ENCODE measurements around the gene MPST.
A peak's percentile ranks its signal among the peaks of the same experiment; 100 is the strongest.

The MPST gene

GRCh38 chr22:37053310-37054055, 33.9 kb downstream of the MPST start:
- DNase-seq, result peak in 31 of 42 donors; percentile 52 to 91 (median 71)
- intact Hi-C loops (cut with DNase I), result no loop called here

- intact Hi-C loops (cut with DNase I), result no loop called here
- peak in 1 of 42 donors; percentile 3 for DNase-seq
Measured at GRCh38 chr22:37054056-37054395, 34.5 kb downstream of the MPST start.

- peak in 2 of 42 donors; percentile 5 to 38 for DNase-seq
- intact Hi-C loops (cut with DNase I), result no loop called here
Measured at GRCh38 chr22:37054600-37055365, 35.2 kb downstream of the MPST start.

- DNase-seq, result no peak
- intact Hi-C loops (cut with DNase I), result no loop called here
Measured at GRCh38 chr22:37056246-37056645, 36.7 kb downstream of the MPST start.

- intact Hi-C loops (cut with DNase I), result no loop called here
- peak in 16 of 42 donors; percentile 40 to 82 (median 70) for DNase-seq
Measured at GRCh38 chr22:37057226-37057625, 37.7 kb downstream of the MPST start.

- DNase-seq, result no peak
Measured at GRCh38 chr22:37057796-37058510, 38.4 kb downstream of the MPST start.

GRCh38 chr22:37058917-37059701, 39.6 kb downstream of the MPST start:
- DNase-seq, result peak in 1 of 42 donors; percentile 34
- intact Hi-C loops (cut with DNase I), result no loop called here

More at GRCh38 chr22:37057796-37058510, 38.4 kb downstream of the MPST start:
- intact Hi-C loops (cut with DNase I), result no loop called here

- DNase-seq, result peak in 6 of 42 donors; percentile 41 to 67 (median 49)
- intact Hi-C loops (cut with DNase I), result no loop called here
Measured at GRCh38 chr22:37059876-37060449, 40.4 kb downstream of the MPST start.

GRCh38 chr22:37060801-37061610, 41.5 kb downstream of the MPST start:
- DNase-seq, result peak in 34 of 42 donors; percentile 40 to 87 (median 68)
- intact Hi-C loops (cut with DNase I), result no loop called here

- intact Hi-C loops (cut with DNase I), result no loop called here
- peak in 11 of 42 donors; percentile 41 to 79 (median 66) for DNase-seq
Measured at GRCh38 chr22:37061611-37062375, 42.3 kb downstream of the MPST start.

GRCh38 chr22:37062376-37062675, 42.8 kb downstream of the MPST start:
- intact Hi-C loops (cut with DNase I), result no loop called here
- DNase-seq, result peak; percentile 39 to 91 (median 70)

- intact Hi-C loops (cut with DNase I), result no loop called here
- no peak for DNase-seq
Measured at GRCh38 chr22:37062702-37063381, 43.3 kb downstream of the MPST start.

GRCh38 chr22:37063431-37064420, 44.2 kb downstream of the MPST start:
- peak in 2 of 42 donors; percentile 27 to 50 for DNase-seq
- intact Hi-C loops (cut with DNase I), result no loop called here

GRCh38 chr22:37064553-37064952, 45.0 kb downstream of the MPST start:
- DNase-seq, result peak in 5 of 42 donors; percentile 34 to 66 (median 53)
- intact Hi-C loops (cut with DNase I), result no loop called here

- DNase-seq, result no peak
- intact Hi-C loops (cut with DNase I), result no loop called here
Measured at GRCh38 chr22:37065180-37065579, 45.6 kb downstream of the MPST start.

Data from head of caudate nucleus (tissue), 42 donors.